Activated naive CD8-positive, alpha-beta T cell (primary cell): ENCODE measurements around the gene RCAN3.
"Not testable (repeated sequence)": the region's sequence is repeated elsewhere in the genome, so short reads cannot be mapped to it uniquely, and the experiment has no call there.

Experiments
- H3K27ac Mint-ChIP-seq: one replicate; pipeline ENCODE4 v1.8.0; 2021; ENCODE audit warnings: mixed read lengths
- H3K27me3 Mint-ChIP-seq: one replicate; pipeline ENCODE4 v1.8.0; 2021; ENCODE audit warnings: mixed read lengths
- H3K36me3 Mint-ChIP-seq: one replicate; pipeline ENCODE4 v1.8.0; 2021; ENCODE audit warnings: mixed read lengths
- H3K4me1 Mint-ChIP-seq: one replicate; pipeline ENCODE4 v1.8.0; 2021; ENCODE audit warnings: low read depth, mixed read lengths
- H3K4me3 Mint-ChIP-seq: one replicate; pipeline ENCODE4 v1.8.0; 2021; ENCODE audit warnings: mild to moderate bottlenecking, mixed read lengths
- H3K9me3 Mint-ChIP-seq: one replicate; pipeline ENCODE4 v1.8.0; 2021; ENCODE audit warnings: low read depth, mixed read lengths

Gene RCAN3

DNA sequence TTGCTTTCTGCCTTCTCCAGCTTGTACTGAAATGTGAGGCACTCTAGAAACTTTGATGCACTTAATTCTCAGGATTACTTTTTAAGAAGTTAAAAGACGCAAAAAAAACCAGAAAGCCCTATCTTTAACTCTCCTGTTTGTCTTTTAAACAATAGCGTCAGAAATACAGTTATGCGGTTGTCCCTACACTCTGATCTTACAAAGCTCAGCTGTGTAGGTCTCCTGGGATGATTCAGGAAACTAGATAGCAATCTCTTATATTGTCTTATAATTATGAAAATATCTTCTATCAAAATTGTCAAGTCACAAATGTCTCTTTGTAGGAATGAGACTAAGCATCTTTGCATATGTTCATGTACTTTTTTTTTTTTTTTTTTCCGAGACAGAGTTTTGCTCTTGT lies 26.9 kb upstream of the RCAN3 start:
- peak overlapping the region; percentile 64 for H3K27ac Mint-ChIP-seq
- no peak overlapping the region for H3K4me3 Mint-ChIP-seq
- no peaks in the 10 kb centered on the region for H3K9me3 Mint-ChIP-seq

DNA sequence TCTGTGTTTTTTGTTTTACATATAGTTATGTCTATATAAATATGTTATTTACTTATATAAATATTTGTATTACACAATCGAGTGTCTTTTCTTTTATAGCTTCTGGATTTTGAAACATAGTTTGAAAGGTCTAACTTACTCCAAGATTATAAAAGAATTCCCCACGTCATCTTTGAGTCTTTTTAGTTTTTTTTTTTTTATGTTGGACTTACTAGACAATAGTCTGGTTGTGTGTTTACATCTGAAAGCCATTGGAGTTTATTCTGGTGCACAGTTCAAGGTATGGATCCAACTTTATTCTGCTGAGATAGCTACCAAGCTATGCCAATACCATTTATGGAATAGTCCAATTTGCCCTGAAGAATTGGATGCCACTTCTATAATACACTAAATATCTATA lies 26.1 kb upstream of the RCAN3 start:
- Mint-ChIP-seq H3K27ac (peak overlapping the region; percentile 69), H3K27me3 (no peaks in the 10 kb centered on the region), H3K9me3 (no peaks in the 10 kb centered on the region), H3K4me1 (peaks cover 34% of the 10 kb centered on the region), H3K4me3 (no peak overlapping the region), H3K36me3 (peaks cover 5% of the 10 kb centered on the region)

More for the DNA sequence above, 26.9 kb upstream of the RCAN3 start:
- Mint-ChIP-seq H3K27me3 (no peaks in the 10 kb centered on the region), H3K36me3 (peaks cover 5% of the 10 kb centered on the region), H3K4me1 (peaks cover 29% of the 10 kb centered on the region)

DNA sequence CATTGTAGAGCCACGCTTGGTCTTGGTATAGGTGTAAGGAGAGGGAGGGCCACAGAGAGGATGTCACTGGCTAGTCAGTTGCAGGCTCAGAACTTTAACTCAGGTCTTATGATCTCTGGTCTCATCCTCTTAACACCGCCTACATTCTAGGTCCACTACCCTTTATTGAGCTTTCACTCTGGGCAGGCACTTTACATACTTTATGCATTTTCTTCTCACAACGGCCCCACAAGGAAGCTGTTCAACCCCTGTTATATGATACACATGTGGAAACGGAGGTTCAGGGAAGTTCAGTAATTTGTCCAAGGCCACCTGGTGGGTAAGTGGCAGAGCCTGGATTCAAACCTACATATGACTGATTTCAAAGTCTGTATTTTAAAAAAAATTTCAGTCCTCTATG lies 25.3 kb upstream of the RCAN3 start:
- Mint-ChIP-seq H3K9me3 (no peaks in the 10 kb centered on the region), H3K36me3 (peaks cover 5% of the 10 kb centered on the region), H3K27ac (peak overlapping the region; percentile 69), H3K4me3 (no peak overlapping the region), H3K4me1 (peaks cover 40% of the 10 kb centered on the region), H3K27me3 (no peaks in the 10 kb centered on the region)

DNA sequence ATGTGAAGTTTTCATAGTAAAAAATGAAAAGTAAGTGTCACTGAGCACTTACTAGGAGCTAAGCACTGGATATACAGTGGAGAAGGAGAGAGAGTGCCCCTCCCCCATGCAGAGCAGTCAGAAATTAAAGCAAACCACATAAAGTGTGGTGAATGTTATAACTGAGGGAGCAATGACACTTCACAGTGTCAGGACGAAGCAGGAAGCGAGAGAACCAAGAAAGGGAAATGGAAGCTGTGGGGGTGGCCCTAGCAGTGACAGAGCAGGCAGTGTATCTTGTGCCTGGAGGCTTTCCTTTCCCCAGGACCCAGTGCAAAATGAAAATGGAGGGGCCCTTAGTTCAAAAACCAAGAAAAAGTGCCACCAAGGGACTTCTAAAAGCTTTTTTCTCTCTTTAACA lies 21.5 kb upstream of the RCAN3 start:
- Mint-ChIP-seq H3K4me3 (peak overlapping the region; percentile 66), H3K9me3 (no peaks in the 10 kb centered on the region), H3K27me3 (no peaks in the 10 kb centered on the region), H3K4me1 (peaks cover 70% of the 10 kb centered on the region), H3K27ac (peak overlapping the region; percentile 96), H3K36me3 (peaks cover 2% of the 10 kb centered on the region)

DNA sequence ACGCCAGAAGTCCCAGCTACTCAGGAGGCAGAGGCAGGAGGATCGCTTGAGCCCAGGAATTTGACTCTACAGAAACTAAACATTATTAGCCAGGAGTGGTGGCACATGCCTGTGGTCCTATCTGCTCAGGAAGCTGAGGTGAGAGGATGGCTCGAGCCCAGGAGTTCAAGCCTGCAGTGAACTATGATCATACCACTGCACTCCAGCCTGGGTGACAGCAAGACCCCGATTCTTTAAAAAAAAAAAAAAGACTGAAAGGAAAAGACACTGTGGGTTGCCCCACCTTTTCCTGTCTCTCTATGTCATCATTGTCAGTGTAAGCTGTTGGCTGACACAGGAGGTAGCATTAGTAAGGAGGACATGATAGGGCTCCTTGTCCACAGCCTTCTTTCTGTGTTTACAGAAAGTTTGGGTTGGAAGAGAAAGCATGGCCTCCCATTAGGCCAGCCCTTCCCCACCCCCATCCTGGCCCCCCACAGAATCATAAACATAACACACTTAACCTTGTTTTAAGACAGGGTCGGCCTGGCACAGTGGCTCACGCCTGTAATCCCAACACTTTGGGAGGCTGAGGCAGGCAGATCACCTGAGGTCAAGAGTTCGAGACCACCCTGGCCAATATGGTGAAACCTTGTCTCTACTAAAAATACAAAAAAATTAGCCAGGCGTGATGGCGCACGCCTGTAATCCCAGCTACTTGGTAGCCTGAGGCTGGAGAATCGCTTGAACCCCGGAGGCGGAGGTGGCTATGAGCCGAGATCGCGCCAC lies 20.6 kb upstream of the RCAN3 start:
- H3K36me3 Mint-ChIP-seq, result peaks cover 2% of the 10 kb centered on the region
- H3K4me3 Mint-ChIP-seq, result peak overlapping the region; percentile 66
- H3K4me1 Mint-ChIP-seq, result peaks cover 73% of the 10 kb centered on the region
- H3K27me3 Mint-ChIP-seq, result no peaks in the 10 kb centered on the region
- peak overlapping the region; percentile 96 for H3K27ac Mint-ChIP-seq
- no peaks in the 10 kb centered on the region for H3K9me3 Mint-ChIP-seq

DNA sequence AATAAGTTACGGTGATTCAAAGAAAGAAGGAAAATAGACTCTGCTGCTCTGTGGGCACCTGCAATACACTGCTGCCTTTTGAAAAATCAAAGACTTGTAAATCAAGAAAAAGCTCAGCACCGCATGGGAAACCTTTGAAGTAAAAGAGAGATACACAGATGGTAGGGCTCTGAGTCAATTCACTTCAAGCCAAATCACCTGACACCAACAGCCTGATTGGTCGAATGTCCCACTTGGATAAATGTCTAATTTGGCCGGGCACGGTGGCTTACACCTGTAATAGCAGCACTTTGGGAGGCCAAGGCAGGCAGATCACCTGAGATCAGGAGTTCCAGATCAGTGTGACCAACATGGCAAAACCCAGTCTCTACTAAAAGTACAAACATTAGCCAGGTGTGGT lies 19.2 kb upstream of the RCAN3 start:
- Mint-ChIP-seq H3K4me1 (peaks cover 79% of the 10 kb centered on the region), H3K4me3 (peak overlapping the region; percentile 63), H3K27me3 (no peaks in the 10 kb centered on the region), H3K36me3 (peaks cover 4% of the 10 kb centered on the region), H3K9me3 (peaks cover 3% of the 10 kb centered on the region), H3K27ac (peak overlapping the region; percentile 97)

DNA sequence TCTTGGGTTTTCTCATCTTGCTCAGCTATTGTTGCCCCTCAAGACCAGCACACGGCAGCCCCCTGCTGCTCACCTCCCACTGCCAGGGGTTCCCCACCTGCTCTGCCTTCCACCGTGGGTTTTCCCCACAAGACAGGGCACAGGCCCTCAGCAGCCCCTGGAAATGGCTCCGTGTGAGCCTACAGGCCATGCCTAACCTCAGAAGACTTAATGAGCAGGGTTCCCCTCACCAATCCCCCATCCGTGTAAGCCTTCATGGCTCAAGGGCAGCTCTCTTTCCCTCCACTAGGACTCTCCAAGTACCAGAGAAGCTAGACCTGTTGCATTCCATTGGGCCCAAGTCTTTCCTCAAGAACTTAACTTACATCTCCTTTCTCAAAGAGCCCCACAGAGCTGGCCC lies 18.4 kb upstream of the RCAN3 start:
- Mint-ChIP-seq H3K36me3 (peaks cover 4% of the 10 kb centered on the region), H3K4me1 (peaks cover 84% of the 10 kb centered on the region), H3K27me3 (no peaks in the 10 kb centered on the region), H3K4me3 (peak overlapping the region; percentile 69), H3K9me3 (peaks cover 3% of the 10 kb centered on the region), H3K27ac (peak overlapping the region; percentile 97)

DNA sequence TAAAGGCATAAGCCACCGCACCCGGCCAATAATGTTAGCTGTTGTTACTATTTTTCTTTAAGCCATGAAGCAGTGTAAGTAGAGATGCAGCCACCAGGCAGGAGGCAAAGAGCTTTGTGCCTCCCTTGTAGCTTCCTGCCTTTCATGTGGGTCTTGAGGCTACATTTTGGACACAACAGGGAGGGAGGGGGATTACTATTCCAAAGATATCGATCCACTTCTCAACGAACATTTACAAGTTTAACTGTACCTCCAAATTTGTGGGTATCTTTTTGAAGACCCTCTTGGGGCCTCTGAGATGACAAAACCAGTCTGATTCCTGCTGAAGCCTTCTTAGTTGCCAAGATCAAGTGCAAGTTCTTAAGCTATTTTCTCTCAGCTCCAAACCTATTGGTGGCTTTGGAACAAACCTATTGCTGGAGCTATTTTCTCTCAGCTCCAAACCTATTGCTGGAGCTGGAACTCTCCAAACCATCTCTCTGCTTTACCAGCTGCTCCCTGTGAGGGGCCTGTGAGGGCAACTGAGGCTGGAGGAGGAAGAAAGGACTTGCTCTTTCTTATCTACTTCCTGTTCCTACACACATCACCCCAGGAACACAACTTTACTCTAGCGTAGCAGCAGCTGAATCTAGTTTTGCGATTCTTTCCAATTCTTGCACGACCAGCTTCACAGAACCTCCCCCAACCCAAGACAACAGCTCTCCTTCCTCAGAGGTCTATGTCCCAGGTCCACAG lies 16.1 kb upstream of the RCAN3 start:
- Mint-ChIP-seq H3K27ac (peak overlapping the region; percentile 94), H3K27me3 (no peaks in the 10 kb centered on the region), H3K4me3 (peak overlapping the region; percentile 74), H3K36me3 (peaks cover 2% of the 10 kb centered on the region), H3K4me1 (peaks cover 74% of the 10 kb centered on the region), H3K9me3 (peaks cover 3% of the 10 kb centered on the region)

DNA sequence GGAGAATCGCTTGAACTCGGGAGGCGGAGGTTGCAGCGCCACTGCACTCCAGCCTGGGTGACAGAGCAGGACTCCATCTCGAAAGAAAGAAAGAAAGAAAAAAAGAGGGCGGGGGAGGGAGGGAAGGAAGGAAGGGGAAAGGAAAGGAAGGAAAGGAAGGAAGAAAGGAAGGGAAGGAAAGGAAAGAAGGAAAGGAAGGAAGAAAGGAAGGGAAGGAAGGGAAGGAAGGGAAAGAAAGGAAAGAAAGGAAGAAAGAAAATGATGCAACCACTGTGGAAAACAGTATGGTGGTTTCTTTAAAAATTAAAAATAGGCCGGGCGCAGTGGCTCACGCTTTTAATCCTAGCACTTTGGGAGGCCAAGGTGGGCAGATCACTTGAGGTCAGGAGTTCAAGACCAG lies 15.2 kb upstream of the RCAN3 start:
- Mint-ChIP-seq H3K36me3 (peaks cover 2% of the 10 kb centered on the region), H3K4me1 (peaks cover 72% of the 10 kb centered on the region), H3K27ac (peak overlapping the region; percentile 98), H3K9me3 (peaks cover 3% of the 10 kb centered on the region), H3K4me3 (peak overlapping the region; percentile 83), H3K27me3 (no peaks in the 10 kb centered on the region)

DNA sequence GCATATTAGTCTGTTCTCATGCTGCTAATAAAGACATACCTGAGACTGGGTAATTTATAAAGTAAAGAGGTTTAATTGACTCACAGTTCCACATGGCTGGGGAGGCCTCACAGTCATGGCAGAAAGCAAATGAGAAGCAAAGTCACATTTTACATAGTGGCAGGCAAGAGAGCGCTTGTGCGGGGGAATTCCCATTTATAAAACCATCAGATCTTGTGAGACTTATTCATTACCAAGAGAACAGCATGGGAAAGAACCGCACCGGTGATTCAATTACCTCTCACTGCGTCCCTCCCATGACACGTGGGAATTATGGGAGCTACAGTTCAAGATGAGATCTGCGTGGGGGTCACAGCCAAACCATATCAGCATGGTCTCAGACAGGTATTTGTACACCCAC lies 14.5 kb upstream of the RCAN3 start:
- H3K4me3 Mint-ChIP-seq, result peak overlapping the region; percentile 83
- peaks cover 70% of the 10 kb centered on the region for H3K4me1 Mint-ChIP-seq
- not testable (repeated sequence) for H3K36me3 Mint-ChIP-seq, H3K27me3 Mint-ChIP-seq, H3K9me3 Mint-ChIP-seq
- peak overlapping the region; percentile 98 for H3K27ac Mint-ChIP-seq

DNA sequence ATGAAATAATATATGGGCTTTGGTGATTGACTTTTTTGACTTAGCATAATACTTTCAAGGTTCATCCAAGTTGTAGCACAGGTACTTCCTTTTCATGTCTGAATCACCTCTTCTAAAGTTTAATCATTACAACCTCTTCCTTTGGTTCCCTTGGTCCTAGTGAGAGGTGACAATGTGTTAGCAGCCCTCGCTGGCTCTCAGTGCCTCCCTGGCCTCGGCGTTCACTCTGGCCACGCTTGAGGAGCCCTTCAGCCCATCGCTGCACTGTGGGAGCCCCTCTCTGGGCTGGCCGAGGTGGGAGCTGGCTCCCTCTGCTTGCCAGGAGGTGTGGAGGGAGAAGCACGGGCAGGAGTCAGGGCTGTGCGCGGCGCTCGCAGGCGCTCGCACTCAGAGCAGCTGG lies 13.0 kb upstream of the RCAN3 start:
- H3K27me3 Mint-ChIP-seq, result no peaks in the 10 kb centered on the region
- peaks cover 3% of the 10 kb centered on the region for H3K9me3 Mint-ChIP-seq
- H3K4me3 Mint-ChIP-seq, result no peak overlapping the region
- H3K4me1 Mint-ChIP-seq, result peaks cover 55% of the 10 kb centered on the region
- peaks cover 2% of the 10 kb centered on the region for H3K36me3 Mint-ChIP-seq
- H3K27ac Mint-ChIP-seq, result peak overlapping the region; percentile 98

DNA sequence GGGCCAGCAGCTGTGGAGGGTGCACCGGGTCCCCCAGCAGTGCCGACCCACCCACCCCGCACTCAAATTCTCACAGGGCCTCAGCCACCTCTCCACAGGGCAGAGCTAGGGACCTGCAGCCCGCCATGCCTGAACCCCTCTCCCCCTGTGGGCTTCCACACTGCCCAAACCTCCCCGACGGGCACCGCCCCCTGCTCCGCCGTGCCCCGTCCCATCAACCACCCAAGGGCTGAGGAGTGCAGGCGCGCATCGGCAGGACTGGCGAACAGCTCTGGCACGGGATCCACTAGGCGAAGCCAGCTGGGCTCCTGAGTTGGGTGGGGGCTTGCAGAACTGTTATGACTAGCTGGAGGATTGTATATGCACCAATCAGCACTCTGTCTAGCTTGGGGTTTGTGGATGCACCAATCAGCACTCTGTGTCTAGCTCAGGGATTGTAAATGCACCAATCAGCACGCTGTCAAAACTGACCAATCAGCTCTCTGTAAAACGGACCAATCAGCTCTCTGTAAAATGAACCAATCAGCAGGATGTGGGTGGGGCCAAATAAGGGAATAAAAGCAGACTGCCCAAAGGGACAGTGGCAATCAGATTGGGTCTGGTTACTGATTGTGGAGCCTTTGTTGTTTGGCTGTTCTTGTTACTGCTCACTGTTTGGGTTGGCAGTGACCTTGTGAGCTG lies 12.4 kb upstream of the RCAN3 start:
- H3K27ac Mint-ChIP-seq, result no peak overlapping the region
- peaks cover 2% of the 10 kb centered on the region for H3K36me3 Mint-ChIP-seq

DNA sequence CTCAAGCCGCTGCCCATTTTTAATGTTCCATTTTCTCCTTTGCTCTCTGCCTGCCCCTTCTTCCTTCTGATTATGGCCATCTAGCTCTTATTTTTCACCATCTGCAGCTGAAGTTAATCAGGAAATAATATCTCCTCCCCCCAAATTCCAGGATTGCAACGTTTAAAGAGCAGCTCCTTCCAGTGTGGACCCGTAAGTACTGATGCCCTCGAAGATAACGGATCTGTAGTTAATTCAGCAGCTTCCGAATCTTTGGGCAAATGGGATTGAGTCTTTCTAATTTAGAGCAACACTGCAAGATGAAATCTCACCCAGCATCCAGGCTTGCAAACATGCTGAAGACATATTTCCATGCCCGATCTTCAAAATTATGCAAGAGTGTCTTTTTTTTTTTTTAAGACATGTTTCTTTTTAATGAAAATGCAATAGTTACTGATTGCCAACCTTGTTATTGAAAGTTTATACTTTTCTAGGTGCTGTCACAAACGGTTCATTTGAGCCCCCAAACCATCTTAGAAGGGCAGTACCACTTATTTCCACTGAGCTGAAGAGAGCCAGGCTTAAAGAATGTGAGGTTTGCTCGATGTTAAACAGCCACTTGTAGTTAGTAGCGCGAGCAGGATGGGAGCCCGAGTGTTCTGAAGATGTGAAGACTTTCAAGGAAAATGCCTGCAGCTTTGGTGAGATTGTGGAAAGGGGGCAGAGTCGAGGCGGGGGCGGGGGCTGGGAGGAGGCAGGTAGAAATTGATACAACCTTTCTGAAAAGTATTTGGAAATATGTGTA lies 10.9 kb upstream of the RCAN3 start:
- no peak overlapping the region for H3K4me3 Mint-ChIP-seq
- peaks cover 3% of the 10 kb centered on the region for H3K9me3 Mint-ChIP-seq
- H3K27me3 Mint-ChIP-seq, result no peaks in the 10 kb centered on the region
- H3K36me3 Mint-ChIP-seq, result peaks cover 5% of the 10 kb centered on the region
- H3K27ac Mint-ChIP-seq, result peak overlapping the region; percentile 64
- H3K4me1 Mint-ChIP-seq, result peaks cover 39% of the 10 kb centered on the region

More for the DNA sequence above, 12.4 kb upstream of the RCAN3 start:
- H3K9me3 Mint-ChIP-seq, result peaks cover 3% of the 10 kb centered on the region
- H3K27me3 Mint-ChIP-seq, result no peaks in the 10 kb centered on the region
- H3K4me3 Mint-ChIP-seq, result no peak overlapping the region
- peaks cover 52% of the 10 kb centered on the region for H3K4me1 Mint-ChIP-seq

DNA sequence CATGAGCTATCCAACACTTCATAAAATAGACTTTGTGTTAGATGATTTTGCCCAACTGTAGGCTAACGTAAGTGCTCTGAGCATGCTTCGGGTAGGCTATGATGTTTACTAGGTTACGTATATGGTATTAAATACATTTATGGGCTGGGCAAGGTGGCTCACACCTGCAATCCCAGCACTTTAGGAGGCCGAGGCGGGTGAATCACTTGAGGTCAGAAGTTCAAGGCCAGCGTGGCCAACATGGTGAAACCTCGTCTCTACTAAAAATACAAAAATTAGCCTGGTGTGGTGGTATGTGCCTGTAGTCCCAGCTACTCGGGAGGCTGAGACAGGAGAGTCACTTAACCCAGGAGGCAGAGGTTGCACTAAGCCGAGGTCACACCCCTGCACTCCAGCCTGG lies 9.7 kb upstream of the RCAN3 start:
- not testable (repeated sequence) for H3K27ac Mint-ChIP-seq, H3K9me3 Mint-ChIP-seq, H3K4me3 Mint-ChIP-seq, H3K27me3 Mint-ChIP-seq, H3K36me3 Mint-ChIP-seq
- H3K4me1 Mint-ChIP-seq, result peaks cover 34% of the 10 kb centered on the region
